GM21423 (cell line): Measurements from ENCODE around the gene PCP2.
A peak's percentile ranks its signal among the peaks of the same experiment; 100 is the strongest.

Experiments used
- ATAC-seq: cut with Tn5 transposase; IDR thresholded peaks from one replicate; pipeline ENCODE4 v1.9.1; 2021; ENCODE audit warnings: mild to moderate bottlenecking, moderate library complexity; ENCODE audit not compliant: unreplicated experiment

PCP2 gene

GRCh38 chr19:7640803-7641202 is 7.3 kb upstream of the PCP2 start:
- ATAC-seq = no peak

DNA sequence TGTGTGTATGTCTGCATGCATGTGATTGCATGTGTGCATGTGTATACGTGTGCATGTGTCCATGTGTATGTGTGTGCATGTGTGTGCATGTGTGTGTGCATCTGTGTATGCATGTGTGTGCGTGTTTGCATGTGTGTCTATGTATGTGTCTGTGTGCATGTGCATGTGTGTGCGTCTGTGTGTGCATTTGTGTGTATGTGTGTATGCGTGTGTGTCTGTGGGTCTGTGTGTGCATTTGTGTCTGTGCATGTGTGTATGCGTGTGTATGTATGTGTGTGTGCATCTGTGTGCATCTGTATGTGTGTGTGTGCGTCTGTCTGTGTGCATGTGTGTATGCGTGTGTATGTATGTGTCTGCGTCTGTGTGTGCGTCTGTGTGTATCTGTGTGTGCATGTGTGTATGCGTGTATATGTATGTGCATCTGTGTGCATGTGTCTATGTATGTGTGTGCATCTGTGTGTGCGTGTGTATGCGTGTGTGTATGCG is 6.4 kb upstream of the PCP2 start:
- ATAC-seq = no peak

DNA sequence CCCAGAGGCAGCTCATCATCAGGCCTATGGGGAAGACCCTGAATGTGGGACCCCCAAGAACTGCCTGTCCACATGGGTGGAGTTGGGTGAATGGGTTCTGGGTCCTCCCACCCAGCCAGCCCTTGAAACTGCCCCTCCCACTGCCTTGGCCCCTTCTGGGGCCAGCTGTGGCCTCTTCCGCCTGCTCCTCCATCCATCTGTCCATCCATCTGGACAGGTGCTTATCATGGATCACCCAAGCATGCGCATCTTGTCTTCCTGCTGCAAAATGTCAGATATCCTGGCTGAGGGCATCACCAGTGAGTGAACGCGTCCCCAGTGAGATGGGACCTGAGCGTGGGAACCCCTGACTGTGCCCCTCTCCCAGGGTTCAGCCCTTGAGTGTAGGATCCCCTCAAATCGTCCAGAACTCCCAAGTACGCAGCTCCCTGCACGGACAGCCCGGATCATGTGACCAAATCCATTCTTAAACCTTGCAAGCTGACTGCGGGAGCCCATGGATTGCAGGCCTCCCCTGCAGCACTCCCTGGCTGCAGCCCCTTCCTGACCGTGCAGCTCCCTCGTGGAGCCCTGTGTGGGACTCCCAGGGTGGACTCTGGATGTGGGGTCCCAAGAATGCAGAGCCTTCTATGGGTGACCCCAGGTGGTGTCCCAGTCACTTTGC is 5.4 kb upstream of the PCP2 start:
- no peak for ATAC-seq

DNA sequence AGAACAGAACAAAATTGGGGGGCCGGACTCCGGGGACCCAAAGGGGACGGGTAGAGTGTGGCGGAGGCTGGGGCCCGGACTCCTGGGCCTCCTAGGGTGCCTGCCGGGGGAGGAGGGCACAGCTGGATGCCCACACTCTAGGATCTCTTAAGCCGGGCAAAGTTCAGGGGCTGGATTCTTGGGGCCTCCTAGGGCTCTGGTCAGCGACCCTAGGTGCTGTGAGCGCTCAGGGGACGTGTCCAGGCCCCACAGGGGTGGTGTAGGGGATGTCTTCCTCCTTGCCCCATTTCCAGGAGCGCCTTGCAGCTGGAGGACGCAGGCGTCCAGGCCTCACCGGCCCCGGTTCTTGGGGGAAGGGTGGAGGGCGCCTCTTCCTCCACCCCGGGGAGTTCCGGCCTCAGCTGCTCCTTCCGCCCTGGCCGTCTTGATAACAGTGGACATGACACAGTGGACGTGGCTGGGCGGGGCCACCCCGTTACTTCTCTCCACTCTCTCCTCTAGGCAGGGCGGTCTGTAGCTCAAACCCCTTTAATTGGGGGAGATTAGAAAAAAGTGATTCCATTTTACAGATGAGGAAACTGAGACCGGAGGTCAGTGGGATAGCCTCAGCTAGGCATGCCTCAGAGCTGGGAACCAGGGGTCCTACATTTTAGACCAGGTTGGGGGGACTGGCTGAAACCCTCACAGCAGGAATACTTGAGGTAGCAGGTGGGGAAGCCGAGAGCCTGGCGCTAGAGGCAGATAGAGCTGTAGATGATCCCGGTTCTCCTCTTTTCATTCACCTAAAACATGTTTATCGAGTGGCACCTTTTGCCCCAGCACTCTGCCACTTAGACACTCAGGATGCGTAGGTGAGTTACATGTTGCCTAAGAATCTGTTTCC is 4.1 kb upstream of the PCP2 start:
- peak; percentile 18 for ATAC-seq

DNA sequence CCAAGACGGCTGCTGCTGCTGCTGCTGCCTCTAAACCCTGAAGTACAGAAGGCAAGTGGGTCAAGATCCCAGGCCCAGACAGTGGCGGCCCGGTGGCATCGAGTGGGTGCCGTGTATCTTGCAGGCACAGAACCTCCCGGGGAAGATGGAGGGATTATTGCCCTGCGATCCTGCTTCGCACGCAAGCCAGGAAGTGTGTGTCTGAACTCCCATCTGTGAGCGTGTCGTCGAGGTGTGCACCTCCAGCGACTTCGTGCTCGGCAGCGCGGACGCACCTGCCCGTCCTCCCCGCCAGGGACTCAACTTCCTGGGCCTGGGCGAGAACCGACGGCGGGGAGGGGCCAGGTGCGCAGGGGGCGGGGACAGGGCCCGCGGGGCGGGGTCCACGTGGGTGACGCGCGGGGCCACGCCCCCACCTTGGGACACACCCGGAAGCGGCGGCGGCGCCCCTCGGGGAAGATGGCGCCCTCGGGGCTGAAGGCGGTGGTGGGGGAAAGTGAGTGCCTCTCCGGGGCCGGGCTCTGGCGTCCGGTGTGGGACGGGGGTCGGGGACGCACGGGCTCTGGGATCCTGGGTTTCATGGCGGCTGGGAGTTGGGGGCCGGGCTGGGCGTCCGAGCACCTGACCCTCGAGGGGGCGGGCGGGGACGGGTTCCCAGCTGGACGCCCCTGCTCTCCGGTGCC is 3.3 kb upstream of the PCP2 start, which contains the start of gene STXBP2:
Gene STXBP2 (plus strand): TSS at position 420 of the 683 bp plus-strand sequence. CDS start 40 bp downstream, at position 460.
- peak; percentile 72 for ATAC-seq

DNA sequence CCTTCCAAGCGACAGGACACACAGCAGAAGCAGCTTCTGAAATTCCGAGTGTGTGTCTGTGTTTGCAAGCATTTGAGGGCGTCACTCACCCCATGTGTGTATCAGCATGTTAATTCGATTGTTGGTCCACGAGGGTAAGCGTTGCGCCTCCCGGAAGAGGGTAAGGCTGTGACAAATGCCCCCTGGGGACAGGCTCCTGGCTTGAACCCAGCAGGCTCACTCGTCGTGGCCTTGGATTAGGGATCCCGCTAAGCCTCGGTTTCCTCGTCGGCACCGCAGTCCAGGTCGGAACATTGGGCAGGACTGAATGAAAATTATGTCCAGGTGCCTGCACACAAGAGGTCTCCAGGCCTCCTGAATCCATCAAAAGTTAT is 2.8 kb upstream of the PCP2 start:
- no peak for ATAC-seq

DNA sequence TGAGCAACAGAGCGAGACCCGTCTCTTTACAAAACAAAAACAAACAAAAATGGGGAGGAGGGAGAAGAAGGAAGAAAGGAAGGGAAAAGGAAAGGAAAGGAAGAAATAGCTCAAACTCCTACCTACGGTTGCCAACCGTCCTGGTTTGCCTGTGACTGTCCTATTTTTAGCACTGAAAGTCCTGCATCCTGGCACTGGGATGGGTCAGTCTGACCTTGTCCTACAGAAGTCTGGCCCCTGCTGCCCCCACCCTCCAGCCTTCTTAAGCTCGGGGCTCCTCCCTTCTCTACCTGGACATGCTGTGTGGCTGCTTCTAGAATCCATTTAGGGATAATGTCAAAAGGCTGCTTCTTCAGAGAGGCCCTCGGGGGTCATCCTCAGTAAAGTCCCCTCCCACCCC is 2.2 kb upstream of the PCP2 start:
- no peak for ATAC-seq

GRCh38 chr19:7632340-7633203 is 947 bp downstream of the PCP2 start:
- ATAC-seq = no peak

- ATAC-seq = no peak
Measured at GRCh38 chr19:7631577-7631976, 1.9 kb downstream of the PCP2 start.

DNA sequence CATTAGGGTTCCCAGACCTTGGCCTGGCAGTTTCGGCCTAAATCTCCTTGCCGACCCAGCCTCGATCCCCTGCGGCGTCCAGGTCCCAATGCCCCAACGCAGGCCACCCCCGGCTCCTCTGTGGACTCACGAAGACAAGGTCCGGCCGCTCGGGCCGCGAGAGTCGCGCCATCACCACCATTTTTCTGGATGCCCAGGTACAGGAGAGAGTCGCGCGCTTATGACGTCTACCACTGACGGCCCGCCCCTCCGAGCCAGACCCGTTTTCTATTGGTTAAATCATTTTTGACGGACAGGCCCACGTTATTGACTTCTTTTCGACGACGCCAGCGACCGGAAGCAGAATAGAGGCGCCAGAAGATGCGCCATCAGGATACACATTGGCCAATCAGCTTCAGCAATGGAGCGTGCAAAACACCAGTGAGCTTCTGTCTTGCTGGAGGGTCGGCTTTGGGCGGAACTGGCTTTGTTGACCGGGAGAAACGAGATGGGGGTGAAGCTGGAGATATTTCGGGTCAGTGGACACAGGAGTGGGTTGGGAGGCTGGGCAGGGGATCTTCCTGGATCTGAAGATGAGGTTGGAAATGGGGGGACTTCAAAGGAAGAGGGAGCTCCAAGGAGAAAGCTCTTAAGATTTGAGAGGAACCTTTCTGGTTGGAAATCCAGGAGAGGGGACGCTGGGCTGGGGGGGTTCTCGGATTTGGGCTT is 4.0 kb downstream of the PCP2 start, which contains the start of the genes PET100 and XAB2:
Gene PET100 (plus strand): TSS at position 447 of the 708 bp plus-strand sequence. CDS start 41 bp downstream, at position 488.
Gene XAB2 (minus strand): TSS at position 199 of the 708 bp plus-strand sequence. CDS start 18 bp downstream, at position 181.
- peak; percentile 93 for ATAC-seq

DNA sequence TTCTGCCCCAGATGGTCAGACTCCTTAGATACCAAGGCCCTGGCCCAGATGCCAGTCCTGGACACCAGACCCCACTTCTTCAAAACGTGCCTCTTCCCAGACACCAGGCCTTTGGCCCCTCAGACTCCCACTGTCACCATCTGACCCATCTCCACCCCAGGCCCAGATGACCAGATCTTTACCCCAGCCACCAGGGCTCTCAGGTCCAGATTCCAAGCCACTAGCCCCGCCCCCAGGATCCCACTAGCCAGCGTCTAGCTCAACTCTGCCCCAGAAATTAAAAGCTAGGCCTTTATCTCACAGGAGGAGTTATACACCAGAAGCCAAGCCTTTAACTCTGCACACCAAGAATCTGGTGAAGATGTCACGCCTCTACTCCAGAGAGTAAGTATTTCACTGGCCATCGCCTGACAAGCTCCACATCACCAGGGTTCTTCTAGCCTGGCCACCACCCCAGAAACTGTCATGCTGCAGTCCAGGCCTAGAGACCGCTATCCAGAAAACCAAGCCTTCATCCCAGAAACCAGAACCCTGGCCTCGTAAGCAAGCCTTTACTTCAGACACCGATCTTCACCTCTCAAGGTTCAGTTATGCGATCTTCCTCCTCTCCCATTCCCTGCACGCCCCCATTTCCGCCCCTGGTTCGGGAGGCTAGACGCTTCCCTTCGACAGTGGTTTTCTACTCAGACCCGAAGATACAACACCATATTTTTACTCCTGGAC is 4.8 kb downstream of the PCP2 start:
- ATAC-seq = no peak

GRCh38 chr19:7627166-7627565 is 6.4 kb downstream of the PCP2 start:
- ATAC-seq = no peak

GRCh38 chr19:7625763-7626372 is 7.7 kb downstream of the PCP2 start:
- ATAC-seq = no peak

- no peak for ATAC-seq
Measured at GRCh38 chr19:7624810-7625209, 8.7 kb downstream of the PCP2 start.

DNA sequence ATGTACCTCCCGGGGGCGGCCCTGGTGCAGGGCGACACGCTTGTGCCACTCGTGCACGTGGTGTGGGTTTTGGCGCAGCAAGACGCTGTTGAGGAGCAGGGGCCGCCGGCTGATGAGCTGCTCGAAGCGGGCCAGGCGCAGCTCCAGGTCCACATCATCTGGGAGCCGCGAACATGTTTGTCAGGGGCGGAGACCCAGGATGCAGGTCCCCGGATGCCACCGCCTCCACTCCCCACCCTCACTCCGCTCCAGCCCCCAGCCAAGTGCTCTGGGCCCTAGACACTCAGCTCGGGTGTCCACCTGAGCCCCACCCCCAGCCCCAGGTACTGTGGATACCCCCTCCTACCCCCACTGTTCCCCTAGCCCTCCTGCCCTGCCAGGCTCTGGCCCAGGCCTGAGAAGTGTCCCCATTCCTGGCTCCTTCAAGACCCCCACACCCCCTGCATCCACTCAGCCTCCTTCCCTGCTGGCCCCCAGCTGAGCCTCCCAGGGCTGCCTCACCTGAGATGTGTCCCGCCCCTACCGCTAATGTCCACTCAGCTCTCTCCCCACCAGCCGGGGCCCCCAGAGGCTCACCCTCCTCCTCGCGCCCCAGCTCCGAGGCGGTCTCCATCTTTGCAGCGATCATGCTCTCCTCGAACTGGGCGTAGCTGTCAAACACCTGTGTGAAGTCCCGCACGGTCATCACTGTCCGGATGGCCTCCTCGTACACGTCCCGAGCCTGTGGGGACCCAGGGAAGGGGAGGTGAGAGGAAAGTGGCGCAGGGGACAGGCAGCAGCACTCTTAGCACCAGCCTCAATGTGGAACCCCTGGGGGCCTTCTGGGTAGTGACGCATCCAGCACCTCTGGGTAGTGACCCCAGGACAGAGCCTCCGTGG is 9.6 kb downstream of the PCP2 start:
- ATAC-seq = no peak

DNA sequence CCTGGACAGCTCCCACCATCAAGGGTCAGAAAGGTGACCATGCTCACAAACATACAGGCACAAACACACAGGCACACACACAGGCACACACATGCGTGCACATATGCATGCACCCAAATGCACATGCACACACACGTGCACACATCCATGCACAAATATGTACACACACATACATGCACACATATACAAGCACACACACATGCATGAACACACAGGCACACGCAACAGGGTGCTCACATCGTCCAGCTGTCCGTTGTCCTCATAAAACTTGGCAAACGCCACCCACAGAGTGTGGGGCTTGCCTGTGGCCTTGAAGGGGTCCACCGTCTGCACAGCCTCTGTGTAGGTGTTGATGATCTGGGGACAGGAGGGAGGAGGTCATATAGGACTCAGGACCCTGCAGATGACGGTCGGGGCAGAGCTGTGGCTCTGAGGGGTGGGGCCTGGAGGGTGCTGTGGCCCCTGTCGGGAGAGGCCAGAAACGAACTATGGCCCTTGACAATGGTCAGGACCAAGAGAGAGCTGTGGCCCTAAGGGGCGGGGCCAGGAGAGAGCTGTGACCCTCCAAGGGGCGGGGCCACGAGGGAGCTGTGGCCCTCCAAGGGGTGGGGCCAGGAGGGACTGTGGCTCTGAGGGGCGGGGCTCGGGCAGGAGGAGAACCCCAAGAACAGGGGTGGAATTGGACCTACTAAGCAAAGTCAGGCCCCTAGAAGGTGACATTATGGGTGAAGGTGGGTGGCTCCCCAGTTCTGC is 10.4 kb downstream of the PCP2 start:
- no peak for ATAC-seq
